Measurements from ENCODE around the gene PIGQ.

The PIGQ gene

GRCh38 chr16:621526-622105, 51.8 kb downstream of the PIGQ start:
- Histone ChIP-seq H3K9ac (ENCODE audit: low read depth in 1 of 2, low read length in 2 of 2) (no peak overlapping the region), H3K36me3 (ENCODE audit: control insufficient read depth in 2 of 2, insufficient read depth in 2 of 2, low read length in 2 of 2) (peaks cover 11 to 17% of the 10 kb centered on the region in 2 donors), H3K27me3 (ENCODE audit: control insufficient read depth in 2 of 2, insufficient read depth in 2 of 2, low read length in 2 of 2) (no peaks in the 10 kb centered on the region), H3K9me3 (ENCODE audit: control insufficient read depth in 2 of 2, low read length in 2 of 2) (no peaks in the 10 kb centered on the region), H3K4me1 (ENCODE audit: control insufficient read depth in 2 of 2, insufficient read depth in 2 of 2, low read length in 2 of 2) (no peaks in the 10 kb centered on the region), H3K27ac (ENCODE audit: low read depth in 2 of 2, low read length in 2 of 2) (no peak overlapping the region), H3K4me3 (ENCODE audit: low read length in 2 of 2) (no peak overlapping the region)

DNA sequence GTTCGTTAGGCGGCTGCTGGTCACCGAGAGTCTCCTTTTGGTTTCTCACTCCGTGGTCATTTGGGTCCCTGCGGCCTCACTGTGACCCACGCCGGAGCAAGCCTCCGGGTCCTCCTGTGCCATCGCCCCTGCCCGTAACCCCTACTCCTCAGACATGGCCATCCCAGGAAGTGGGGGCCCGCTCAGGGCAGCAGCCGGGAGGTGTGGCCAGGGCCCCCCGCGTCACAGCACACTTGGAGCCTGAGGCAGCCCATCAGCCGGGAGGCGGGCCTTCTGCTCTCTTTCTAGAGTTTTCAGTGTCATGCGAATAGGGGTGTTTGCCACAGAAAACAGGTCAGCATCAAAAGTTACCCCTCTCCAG, 53.1 kb downstream of the PIGQ start:
- no peak overlapping the region for H3K4me3 ChIP-seq (ENCODE audit: low read length in 2 of 2)
- H3K27me3 ChIP-seq (ENCODE audit: control insufficient read depth in 2 of 2, insufficient read depth in 2 of 2, low read length in 2 of 2): no peaks in the 10 kb centered on the region
- H3K36me3 ChIP-seq (ENCODE audit: control insufficient read depth in 2 of 2, insufficient read depth in 2 of 2, low read length in 2 of 2): peaks cover 9 to 16% of the 10 kb centered on the region in 2 donors
- H3K27ac ChIP-seq (ENCODE audit: low read depth in 2 of 2, low read length in 2 of 2): no peak overlapping the region
- H3K4me1 ChIP-seq (ENCODE audit: control insufficient read depth in 2 of 2, insufficient read depth in 2 of 2, low read length in 2 of 2): no peaks in the 10 kb centered on the region
- no peak overlapping the region for H3K9ac ChIP-seq (ENCODE audit: low read depth in 1 of 2, low read length in 2 of 2)
- H3K9me3 ChIP-seq (ENCODE audit: control insufficient read depth in 2 of 2, low read length in 2 of 2): no peaks in the 10 kb centered on the region

DNA sequence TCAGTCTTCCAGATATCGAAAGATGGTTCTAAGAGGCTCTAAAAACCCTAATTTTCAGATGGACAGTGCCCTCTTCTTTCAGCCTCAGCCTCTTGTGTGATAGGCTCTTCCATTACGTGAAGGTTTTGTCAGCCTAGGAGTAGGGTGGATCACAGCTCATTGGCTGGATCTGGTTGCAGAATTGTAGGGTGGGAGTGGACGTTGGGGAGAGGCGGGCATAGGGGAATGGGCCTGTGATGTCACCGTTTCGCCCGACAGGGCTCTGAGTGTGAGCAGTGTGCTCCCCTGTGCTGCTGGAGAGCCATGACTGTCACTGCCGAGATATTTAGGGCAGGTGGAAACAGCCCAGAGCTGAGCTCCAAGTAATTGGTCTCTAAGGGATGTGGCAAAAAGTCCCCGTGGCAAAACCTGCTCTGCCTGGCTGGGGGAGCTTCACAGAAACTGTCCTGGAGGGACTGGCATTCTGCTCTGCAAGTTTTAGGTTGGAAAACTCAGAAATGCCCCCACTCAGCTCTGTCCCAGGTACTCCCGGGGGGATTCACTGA, 54.8 kb downstream of the PIGQ start:
- H3K36me3 ChIP-seq (ENCODE audit: control insufficient read depth in 2 of 2, insufficient read depth in 2 of 2, low read length in 2 of 2): peaks cover 12 to 17% of the 10 kb centered on the region in 2 donors
- no peaks in the 10 kb centered on the region for H3K4me1 ChIP-seq (ENCODE audit: control insufficient read depth in 2 of 2, insufficient read depth in 2 of 2, low read length in 2 of 2)
- no peak overlapping the region for H3K9ac ChIP-seq (ENCODE audit: low read depth in 1 of 2, low read length in 2 of 2)
- no peak overlapping the region for H3K4me3 ChIP-seq (ENCODE audit: low read length in 2 of 2)
- H3K27ac ChIP-seq (ENCODE audit: low read depth in 2 of 2, low read length in 2 of 2): no peak overlapping the region
- no peaks in the 10 kb centered on the region for H3K9me3 ChIP-seq (ENCODE audit: control insufficient read depth in 2 of 2, low read length in 2 of 2)
- no peaks in the 10 kb centered on the region for H3K27me3 ChIP-seq (ENCODE audit: control insufficient read depth in 2 of 2, insufficient read depth in 2 of 2, low read length in 2 of 2)

- no peak overlapping the region for H3K4me3 ChIP-seq (ENCODE audit: low read length in 2 of 2)
- H3K27me3 ChIP-seq (ENCODE audit: control insufficient read depth in 2 of 2, insufficient read depth in 2 of 2, low read length in 2 of 2): no peaks in the 10 kb centered on the region
- H3K9ac ChIP-seq (ENCODE audit: low read depth in 1 of 2, low read length in 2 of 2): no peak overlapping the region
- H3K4me1 ChIP-seq (ENCODE audit: control insufficient read depth in 2 of 2, insufficient read depth in 2 of 2, low read length in 2 of 2): peaks cover 0 to 3% of the 10 kb centered on the region in 2 donors
- peaks cover 12 to 17% of the 10 kb centered on the region in 2 donors for H3K36me3 ChIP-seq (ENCODE audit: control insufficient read depth in 2 of 2, insufficient read depth in 2 of 2, low read length in 2 of 2)
- H3K9me3 ChIP-seq (ENCODE audit: control insufficient read depth in 2 of 2, low read length in 2 of 2): no peaks in the 10 kb centered on the region
- H3K27ac ChIP-seq (ENCODE audit: low read depth in 2 of 2, low read length in 2 of 2): no peak overlapping the region
These were observed 55.6 kb downstream of the PIGQ start for GRCh38 chr16:625117-625976.

GRCh38 chr16:625977-626765, 56.4 kb downstream of the PIGQ start:
- no peaks in the 10 kb centered on the region for H3K27me3 ChIP-seq (ENCODE audit: control insufficient read depth in 2 of 2, insufficient read depth in 2 of 2, low read length in 2 of 2)
- peaks cover 4 to 8% of the 10 kb centered on the region in 2 donors for H3K4me1 ChIP-seq (ENCODE audit: control insufficient read depth in 2 of 2, insufficient read depth in 2 of 2, low read length in 2 of 2)
- no peak overlapping the region for H3K27ac ChIP-seq (ENCODE audit: low read depth in 2 of 2, low read length in 2 of 2)
- no peak overlapping the region for H3K4me3 ChIP-seq (ENCODE audit: low read length in 2 of 2)
- no peaks in the 10 kb centered on the region for H3K9me3 ChIP-seq (ENCODE audit: control insufficient read depth in 2 of 2, low read length in 2 of 2)
- no peak overlapping the region for H3K9ac ChIP-seq (ENCODE audit: low read depth in 1 of 2, low read length in 2 of 2)
- H3K36me3 ChIP-seq (ENCODE audit: control insufficient read depth in 2 of 2, insufficient read depth in 2 of 2, low read length in 2 of 2): peaks cover 12 to 17% of the 10 kb centered on the region in 2 donors

GRCh38 chr16:626787-627453, 57.2 kb downstream of the PIGQ start:
- Histone ChIP-seq H3K27me3 (ENCODE audit: control insufficient read depth in 2 of 2, insufficient read depth in 2 of 2, low read length in 2 of 2) (no peaks in the 10 kb centered on the region), H3K36me3 (ENCODE audit: control insufficient read depth in 2 of 2, insufficient read depth in 2 of 2, low read length in 2 of 2) (peaks cover 12 to 17% of the 10 kb centered on the region in 2 donors), H3K9ac (ENCODE audit: low read depth in 1 of 2, low read length in 2 of 2) (no peak overlapping the region), H3K9me3 (ENCODE audit: control insufficient read depth in 2 of 2, low read length in 2 of 2) (no peaks in the 10 kb centered on the region), H3K27ac (ENCODE audit: low read depth in 2 of 2, low read length in 2 of 2) (no peak overlapping the region), H3K4me3 (ENCODE audit: low read length in 2 of 2) (no peak overlapping the region), H3K4me1 (ENCODE audit: control insufficient read depth in 2 of 2, insufficient read depth in 2 of 2, low read length in 2 of 2) (peaks cover 4 to 10% of the 10 kb centered on the region in 2 donors)

DNA sequence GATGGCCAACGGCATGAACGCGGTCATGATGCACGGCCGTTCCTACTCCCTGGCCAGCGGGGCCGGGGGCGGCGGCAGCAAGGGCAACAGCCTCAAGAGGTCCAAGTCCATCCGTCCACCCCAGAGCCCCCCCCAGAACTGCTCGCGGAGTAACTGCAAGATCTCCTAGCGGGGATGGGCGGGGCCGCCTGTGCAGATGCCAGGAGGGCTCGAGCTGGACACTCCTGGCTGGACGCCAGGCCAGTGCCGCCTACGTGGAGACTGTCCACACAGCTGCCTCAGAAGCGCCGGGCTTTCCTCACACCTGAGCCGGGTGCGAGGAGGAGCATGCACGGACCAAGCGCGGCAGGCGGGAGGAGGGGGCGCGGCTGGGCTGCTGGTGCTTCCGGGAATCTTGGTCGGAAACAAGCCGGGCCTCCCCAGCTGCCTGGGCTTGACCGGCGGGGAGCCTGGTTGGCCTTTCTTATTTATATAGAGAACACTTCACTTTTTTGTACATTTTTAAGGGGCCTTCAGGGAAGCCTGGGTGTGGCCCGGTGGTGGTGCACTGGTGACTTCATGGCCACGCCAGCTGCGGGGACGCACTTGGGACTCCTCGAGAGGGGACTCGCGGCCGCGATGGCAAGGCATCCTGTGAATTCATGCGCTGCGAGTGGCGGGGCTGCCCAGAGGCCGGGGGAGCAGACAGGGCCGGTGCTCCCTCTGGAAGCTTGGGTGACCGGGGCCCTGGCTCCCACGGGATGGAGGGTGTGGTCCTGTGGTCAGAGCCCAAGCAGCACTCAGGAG, 57.9 kb downstream of the PIGQ start:
- no peak overlapping the region for H3K9ac ChIP-seq (ENCODE audit: low read depth in 1 of 2, low read length in 2 of 2)
- H3K4me3 ChIP-seq (ENCODE audit: low read length in 2 of 2): no peak overlapping the region
- peaks cover 4 to 10% of the 10 kb centered on the region in 2 donors for H3K4me1 ChIP-seq (ENCODE audit: control insufficient read depth in 2 of 2, insufficient read depth in 2 of 2, low read length in 2 of 2)
- H3K9me3 ChIP-seq (ENCODE audit: control insufficient read depth in 2 of 2, low read length in 2 of 2): no peaks in the 10 kb centered on the region
- H3K27me3 ChIP-seq (ENCODE audit: control insufficient read depth in 2 of 2, insufficient read depth in 2 of 2, low read length in 2 of 2): no peaks in the 10 kb centered on the region
- H3K27ac ChIP-seq (ENCODE audit: low read depth in 2 of 2, low read length in 2 of 2): no peak overlapping the region
- peaks cover 12 to 17% of the 10 kb centered on the region in 2 donors for H3K36me3 ChIP-seq (ENCODE audit: control insufficient read depth in 2 of 2, insufficient read depth in 2 of 2, low read length in 2 of 2)

GRCh38 chr16:628321-629061, 58.7 kb downstream of the PIGQ start:
- H3K27ac ChIP-seq (ENCODE audit: low read depth in 2 of 2, low read length in 2 of 2): no peak overlapping the region
- H3K4me3 ChIP-seq (ENCODE audit: low read length in 2 of 2): no peak overlapping the region
- H3K4me1 ChIP-seq (ENCODE audit: control insufficient read depth in 2 of 2, insufficient read depth in 2 of 2, low read length in 2 of 2): peaks cover 4 to 10% of the 10 kb centered on the region in 2 donors
- no peaks in the 10 kb centered on the region for H3K27me3 ChIP-seq (ENCODE audit: control insufficient read depth in 2 of 2, insufficient read depth in 2 of 2, low read length in 2 of 2)
- H3K9me3 ChIP-seq (ENCODE audit: control insufficient read depth in 2 of 2, low read length in 2 of 2): no peaks in the 10 kb centered on the region
- no peak overlapping the region for H3K9ac ChIP-seq (ENCODE audit: low read depth in 1 of 2, low read length in 2 of 2)
- H3K36me3 ChIP-seq (ENCODE audit: control insufficient read depth in 2 of 2, insufficient read depth in 2 of 2, low read length in 2 of 2): peaks cover 14 to 17% of the 10 kb centered on the region in 2 donors
